CD4-positive, alpha-beta T cell treated with Interleukin-4 for 4 hours (primary cell): ENCODE results near the gene ARRDC4.

Source experiments
- DNase-seq: peaks from one replicate; pipeline ENCODE4 v3.0.0-alpha.2; 2020

The ARRDC4 gene

DNA sequence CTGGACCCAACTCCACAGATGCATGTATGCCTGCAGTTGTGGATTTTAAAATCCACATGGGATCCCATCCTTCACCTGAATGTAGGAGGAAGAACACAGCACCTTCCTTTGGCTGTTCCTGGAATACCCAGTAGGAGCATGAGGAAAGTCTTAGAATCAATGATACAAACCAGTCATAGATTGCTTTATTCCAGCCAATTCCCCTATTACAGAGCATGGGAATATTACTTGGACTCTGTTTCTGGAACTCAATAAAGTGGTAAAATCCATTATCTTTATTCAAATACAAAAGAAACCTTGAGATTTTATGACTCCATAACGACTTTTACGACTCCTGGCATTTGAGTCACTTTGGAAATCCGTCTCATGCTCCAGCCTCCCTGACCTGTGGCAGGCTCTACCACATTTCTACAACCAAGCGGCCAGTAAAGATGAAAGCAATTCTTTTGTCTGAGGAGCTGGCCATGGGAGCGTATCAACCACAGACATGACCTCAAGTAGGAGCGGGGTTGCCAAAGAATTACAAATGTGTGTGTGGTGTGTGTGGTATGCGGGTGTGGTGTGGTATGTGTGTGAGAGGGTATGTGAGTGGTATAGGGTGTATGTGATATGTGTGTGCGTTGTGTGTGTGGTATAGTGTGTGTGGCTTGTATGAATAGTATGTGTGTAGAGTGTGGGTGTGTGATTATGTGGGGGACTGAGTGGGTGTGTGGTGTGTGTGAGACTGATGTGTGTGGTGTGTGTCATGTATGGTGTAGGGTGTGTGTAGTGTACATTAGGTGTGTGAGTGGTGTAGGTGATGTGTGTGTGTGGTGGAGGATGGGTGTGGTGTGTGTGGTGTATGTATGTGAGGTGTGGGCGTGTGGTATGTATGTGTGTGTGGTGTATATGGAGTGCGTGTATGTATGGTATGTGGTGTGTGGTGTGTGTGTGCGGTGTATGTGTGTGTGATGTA lies 40.0 kb downstream of the ARRDC4 start:
- DNase-seq, result no peak

DNA sequence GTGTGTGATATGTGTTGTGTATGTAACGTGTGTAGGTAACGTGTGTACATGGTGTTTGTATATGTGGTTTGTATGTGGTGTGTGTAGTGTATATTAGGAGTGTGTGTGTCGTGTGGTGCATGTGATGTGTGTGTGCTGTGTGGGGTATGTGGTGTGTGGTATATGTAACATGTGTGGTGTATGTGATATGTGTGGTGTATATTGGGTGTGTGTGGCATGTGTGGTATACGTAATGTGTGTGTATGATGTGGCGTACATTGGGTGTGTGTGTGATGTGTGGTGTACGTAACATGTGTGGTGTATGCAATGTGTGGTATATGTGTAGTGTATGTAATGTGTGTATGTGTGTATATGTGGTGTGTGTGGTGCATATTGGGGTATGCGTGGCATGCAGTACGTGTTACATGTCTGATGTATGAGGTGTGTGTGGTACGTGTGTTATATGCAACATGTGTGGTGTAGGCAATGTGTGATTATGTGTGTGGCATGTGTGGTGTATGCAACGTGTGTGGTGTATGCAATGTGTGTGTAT lies 41.2 kb downstream of the ARRDC4 start:
- DNase-seq, result no peak

DNA sequence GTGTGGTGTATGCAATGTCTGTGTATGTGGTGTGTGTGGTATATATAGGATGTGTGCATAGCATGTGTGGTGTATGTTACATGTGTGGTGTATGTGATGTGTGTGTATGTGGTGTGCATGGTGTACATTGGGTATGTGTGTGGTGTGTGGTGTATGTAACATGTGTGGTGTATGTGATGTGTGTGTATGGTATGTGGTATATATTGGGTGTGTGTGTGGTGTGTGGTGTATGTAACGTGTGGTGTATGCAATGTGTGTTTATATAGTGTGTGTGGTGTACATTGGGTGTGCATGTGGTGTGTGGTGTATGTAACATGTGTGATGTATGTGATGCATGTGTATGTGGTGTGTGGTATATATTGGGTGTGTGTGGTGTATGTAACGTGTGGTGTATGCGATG lies 41.9 kb downstream of the ARRDC4 start:
- DNase-seq, result no peak

DNA sequence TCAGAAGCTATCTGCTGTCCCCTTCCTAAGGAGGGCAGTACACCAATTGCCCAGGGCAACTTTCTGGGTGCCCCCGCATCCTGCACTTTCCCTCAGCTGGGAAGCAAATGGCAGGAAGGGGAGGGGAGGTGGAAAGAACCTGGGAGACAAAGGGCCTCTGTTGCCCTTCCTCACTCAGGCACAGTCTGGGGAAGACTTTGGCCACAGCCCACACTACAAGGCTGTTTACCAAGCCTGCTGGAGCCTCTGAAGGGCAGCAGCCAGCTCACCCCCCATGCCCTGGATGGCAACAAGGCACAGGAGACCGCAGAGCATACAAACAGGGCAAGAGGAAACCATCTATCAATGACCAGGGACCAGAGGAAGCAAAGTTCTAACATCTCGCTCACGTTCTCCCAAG lies 42.4 kb downstream of the ARRDC4 start:
- no peak for DNase-seq

DNA sequence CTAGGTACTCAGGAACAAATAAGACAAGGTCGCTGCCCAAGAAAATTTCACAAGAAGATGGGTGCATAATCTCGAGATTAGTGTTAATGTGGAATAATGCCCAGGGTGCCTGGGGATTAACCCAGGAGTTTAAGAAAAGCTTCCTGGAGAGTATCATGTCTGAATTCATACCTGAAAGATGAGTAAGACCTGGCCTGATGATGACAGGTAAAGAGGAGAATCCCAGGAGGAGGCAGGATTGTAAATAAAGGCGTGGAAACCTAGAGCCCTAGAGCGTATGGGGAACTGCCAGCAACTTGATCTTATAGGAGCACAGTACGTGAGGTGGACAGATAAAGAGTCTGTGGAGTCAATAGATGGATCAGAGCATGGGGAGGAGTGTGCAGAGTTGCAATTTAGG lies 43.0 kb downstream of the ARRDC4 start:
- no peak for DNase-seq

DNA sequence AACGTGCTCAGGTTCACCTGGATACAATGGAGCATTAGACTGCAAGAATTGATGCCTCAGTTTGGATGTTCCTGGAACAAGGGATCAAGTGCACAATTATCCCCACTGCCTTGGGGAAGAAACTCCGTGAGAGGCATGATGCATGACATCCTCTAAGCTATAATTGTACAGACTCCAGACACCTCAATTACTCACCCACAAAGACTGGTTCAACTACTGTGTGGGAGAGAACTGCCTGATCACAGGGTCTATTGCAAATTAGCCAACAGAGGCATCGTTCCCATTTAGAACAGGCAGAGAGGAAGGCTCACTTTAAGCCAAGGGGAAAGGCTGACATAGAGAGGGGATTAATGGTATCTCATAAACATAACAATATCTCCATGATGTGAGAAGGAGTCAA lies 43.5 kb downstream of the ARRDC4 start:
- no peak for DNase-seq

DNA sequence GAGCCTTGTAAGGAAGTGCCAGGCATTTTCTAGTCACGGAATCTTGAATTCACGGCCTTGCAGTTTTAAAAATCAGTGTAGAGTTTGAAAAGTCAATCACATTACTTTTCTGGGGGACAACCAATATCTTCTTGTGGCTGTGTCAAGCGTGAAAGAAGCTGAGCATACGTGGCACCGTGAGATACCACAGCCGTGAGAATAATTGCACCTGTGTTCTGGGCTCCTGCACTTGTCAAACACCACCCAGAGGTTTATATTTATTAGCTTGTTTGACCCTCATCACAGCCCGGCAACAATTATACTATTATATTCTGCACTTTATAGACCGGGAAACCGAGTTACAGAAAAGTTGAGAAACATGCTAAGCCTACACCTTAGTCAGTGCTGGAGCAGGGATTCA lies 45.2 kb downstream of the ARRDC4 start:
- no peak for DNase-seq

DNA sequence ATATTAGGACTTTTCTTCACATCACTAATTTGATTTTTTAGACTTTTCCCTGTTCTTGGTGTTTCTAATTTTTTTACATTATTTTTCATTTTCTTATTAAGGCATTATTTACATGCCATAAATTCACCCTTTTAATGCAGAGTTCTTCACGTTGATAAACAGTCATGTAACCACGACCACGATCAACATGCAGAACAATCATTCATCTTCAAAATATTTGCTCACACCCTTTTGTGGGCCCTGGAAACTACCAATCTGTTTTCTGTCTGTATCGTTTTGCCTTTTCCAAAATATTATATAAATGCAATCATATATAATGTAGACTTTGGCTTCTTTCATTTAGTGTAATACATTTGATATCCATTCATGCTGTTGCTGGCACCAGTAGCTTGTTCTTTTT lies 48.7 kb downstream of the ARRDC4 start:
- DNase-seq, result no peak

DNA sequence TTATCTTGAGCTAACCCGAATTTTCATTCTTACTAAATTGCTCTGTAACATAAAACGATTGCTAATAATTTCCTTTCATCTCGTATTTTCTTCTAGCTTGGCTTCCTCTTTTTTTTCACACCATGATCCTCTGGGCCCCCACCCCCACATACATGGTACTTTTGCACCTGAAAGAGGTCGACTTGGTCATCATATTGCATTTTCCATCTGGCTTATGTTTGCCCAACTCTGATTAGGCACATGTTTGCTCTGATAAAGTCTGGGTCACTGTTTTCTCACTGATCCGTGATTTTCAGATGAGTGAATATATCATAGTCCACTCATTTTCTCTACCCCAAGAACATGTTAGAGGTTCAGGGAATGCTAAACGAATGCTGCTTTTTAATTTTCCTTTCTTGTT lies 49.5 kb downstream of the ARRDC4 start:
- DNase-seq, result no peak

DNA sequence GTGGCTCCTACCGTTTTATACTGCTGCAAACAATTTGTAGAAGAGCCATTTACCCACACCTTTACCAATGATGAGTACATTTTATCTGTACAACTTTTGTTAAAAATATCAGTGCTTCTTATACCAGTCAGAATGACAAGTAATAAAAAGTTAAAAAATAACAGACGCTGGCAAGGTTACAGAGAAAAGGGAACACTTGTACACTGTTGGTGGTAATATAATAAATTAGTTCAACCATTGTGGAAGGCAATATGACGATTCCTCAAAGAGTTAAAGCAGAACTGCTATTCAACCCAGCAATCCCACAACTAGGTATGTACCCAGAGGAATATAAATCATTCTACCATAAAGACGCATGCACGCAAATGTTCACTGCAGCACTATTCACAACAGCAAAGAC lies 51.9 kb downstream of the ARRDC4 start:
- no peak for DNase-seq

DNA sequence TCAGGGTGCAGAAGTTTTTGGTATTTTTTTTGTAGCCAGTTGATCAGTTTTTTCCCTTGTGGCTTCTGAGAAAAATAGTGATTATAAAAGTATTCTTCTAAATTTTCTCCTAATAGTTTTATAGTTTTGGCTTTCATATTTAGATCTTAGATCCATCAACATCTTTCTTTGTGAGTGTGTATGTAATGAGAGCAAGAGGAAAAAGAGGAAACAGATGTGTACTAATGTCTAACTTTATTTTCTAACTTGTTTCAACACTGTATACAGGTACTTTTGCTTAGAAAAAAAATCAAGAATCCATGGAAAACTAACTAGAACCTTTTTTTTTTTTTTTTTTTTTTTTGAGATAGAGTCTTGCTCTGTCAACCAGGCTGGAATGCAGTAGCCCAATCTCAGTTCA lies 53.1 kb downstream of the ARRDC4 start:
- DNase-seq, result no peak

DNA sequence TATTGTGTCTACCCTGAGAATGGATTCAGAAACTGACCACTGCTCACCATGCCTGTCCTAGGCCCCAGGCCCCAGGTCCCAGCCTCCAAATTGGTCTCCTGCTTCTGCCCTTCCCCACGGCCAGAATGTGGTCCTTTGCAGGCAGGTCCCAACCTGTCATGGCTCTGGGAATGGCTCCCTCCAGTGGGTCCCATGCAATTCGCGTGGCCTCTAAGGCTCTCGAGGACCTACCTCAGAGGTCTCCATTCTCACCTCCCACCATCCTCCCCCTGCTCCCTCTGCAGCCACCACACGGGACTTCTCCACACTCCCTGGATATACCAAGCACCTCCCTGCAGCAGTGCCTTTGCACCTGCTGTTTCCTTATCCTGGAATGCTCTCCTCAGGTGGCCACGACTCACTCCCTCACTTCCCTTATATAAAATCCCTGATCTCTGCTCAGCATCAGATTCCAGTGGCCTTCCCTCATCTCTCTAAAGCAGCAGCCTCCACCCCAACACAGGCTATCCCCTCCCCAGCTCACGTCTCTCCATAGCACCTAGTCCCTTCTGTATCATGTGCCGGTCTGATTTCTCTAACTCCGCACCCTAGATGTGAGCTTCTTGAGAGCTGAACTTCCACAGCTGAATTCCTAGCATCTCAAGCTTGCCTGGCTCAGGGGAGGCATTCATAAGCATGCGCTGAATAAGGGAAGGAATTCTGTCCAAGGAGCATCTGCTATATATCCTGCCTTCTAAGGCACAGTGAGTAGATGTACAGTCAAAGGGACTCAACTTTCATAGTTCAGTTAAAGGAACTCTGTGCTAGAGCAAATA lies 56.9 kb downstream of the ARRDC4 start:
- DNase-seq, result no peak

DNA sequence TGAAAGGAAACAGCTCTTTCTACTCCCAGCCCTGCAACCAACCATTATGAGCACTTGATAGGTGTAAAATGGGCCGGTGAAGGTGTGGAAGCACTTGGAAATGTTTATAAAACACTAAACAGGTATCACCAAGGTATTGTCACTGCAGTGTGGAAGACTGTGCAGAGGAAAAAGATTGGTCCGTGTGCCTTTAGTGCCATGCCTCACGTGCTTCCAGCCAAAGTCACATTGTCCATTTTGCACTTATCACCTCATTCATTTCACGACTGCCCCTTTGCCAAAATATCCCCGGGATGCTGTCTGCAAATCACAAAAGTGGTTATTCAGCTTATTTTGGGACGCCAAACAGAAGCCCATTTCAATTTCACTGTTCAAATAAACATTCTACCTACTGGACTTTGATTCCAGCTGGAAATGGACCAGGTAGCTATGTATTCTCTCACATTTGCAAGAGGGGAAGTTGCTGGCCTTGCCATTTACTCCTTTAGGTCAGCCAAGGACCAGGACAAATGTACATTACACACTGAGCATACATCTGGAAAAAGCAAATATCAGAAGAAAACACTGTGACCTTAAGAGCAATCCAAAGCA lies 58.4 kb downstream of the ARRDC4 start:
- DNase-seq, result no peak
